BLaER1 treated with 17β-estradiol and CSF1 and Interleukin-3, amounts not matched to agents 10 nM and 100 nM (cell line): Measurements from ENCODE around the gene SLC44A3.

Experiments used
- H3K27ac ChIP-seq, 11 experiments: shearing (Covaris generic); formaldehyde crosslinking; 2 replicates each; pipeline ENCODE4 v1.8.1; 2022
- H3K27me3 ChIP-seq, 11 experiments: shearing (Covaris generic); formaldehyde crosslinking; 2 replicates each; pipeline ENCODE4 v1.8.1; 2022
- H3K36me3 ChIP-seq, 11 experiments: shearing (Covaris generic); formaldehyde crosslinking; 2 replicates each; pipeline ENCODE4 v1.8.1; 2022
- H3K4me1 ChIP-seq, 10 experiments: shearing (Covaris generic); formaldehyde crosslinking; 2 replicates each; pipeline ENCODE4 v1.8.1; 2022
- H3K4me2 ChIP-seq, 11 experiments: shearing (Covaris generic); formaldehyde crosslinking; 2 replicates each; pipeline ENCODE4 v1.8.1; 2022
- H3K4me3 ChIP-seq, 10 experiments: shearing (Covaris generic); formaldehyde crosslinking; 2 replicates each; pipeline ENCODE4 v1.8.1; 2022
- H3K9ac ChIP-seq, 11 experiments: shearing (Covaris generic); formaldehyde crosslinking; 2 replicates each; pipeline ENCODE4 v1.8.1; 2022
- H3K9me3 ChIP-seq, 11 experiments: shearing (Covaris generic); formaldehyde crosslinking; replicated peaks in 1 of 11; 2 replicates each; pipeline ENCODE4 v1.8.1; 2022
- H4K20me1 ChIP-seq, 11 experiments: shearing (Covaris generic); formaldehyde crosslinking; 2 replicates each; pipeline ENCODE4 v1.8.1; 2022
- Cebpa-rat ChIP-seq, 11 experiments: shearing (Covaris generic); IDR thresholded peaks; 2 replicates each; pipeline ENCODE4 v1.8.1; 2022

SLC44A3 gene, protein sequence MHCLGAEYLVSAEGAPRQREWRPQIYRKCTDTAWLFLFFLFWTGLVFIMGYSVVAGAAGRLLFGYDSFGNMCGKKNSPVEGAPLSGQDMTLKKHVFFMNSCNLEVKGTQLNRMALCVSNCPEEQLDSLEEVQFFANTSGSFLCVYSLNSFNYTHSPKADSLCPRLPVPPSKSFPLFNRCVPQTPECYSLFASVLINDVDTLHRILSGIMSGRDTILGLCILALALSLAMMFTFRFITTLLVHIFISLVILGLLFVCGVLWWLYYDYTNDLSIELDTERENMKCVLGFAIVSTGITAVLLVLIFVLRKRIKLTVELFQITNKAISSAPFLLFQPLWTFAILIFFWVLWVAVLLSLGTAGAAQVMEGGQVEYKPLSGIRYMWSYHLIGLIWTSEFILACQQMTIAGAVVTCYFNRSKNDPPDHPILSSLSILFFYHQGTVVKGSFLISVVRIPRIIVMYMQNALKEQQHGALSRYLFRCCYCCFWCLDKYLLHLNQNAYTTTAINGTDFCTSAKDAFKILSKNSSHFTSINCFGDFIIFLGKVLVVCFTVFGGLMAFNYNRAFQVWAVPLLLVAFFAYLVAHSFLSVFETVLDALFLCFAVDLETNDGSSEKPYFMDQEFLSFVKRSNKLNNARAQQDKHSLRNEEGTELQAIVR

DNA sequence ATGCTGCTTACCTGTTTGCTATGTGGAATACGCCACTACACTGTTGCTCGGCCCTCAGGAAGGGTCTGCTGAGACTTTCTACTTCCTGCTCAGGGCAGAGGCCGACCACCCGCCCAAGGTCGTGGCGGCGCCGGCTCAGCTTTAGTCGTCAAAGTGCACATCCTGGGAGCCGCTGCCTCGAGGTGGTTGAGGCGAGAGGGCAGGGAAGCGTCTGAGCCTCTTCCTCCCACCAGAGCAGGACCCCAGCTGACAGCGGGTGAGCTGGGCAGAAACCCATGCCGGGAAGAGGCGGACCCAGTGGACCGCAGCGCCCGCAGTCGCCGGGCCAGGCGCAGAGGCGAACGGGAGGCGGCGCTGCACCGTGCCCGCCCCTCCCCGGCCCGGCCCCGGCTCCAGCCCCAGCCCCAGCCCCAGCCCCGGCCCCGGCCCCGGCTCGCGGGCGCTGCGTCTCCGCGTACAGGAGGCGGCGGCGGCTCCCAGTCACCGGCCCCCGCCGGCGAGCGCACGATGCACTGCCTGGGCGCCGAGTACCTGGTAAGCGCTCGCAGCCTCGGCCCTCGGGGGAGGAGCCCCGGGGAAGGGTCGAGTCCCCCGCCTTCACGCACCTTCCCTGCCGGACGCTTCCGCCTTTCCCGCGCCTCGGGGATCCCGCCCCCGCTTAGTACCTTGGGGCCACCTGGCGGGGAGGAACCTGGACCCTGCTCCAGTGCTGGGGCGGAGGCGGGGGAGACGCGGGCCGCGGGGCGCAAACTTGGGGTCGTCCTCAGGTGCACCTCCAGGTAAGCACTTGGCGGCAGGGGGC, at the start of gene SLC44A3:
SLC44A3 (plus strand) TSS at position 413 of the 802 bp plus-strand sequence; CDS start at position 508, 95 bp downstream.
- TF ChIP-seq Cebpa-rat (IDR thresholded peaks at IDR 0.05), result no peak
- H3K27ac ChIP-seq, result peak within 1 kb of the TSS in 2 of 11 experiments; percentile 26 to 49; a peak in 2 of 22 replicates
- peaks cover 0 to 25% (median 12%) of the 10 kb centered on the region in 10 experiments; a peak in 16 of 20 replicates for H3K4me1 ChIP-seq
- no peaks in the 10 kb centered on the region for H3K36me3 ChIP-seq
- H3K4me3 ChIP-seq, result peak within 1 kb of the TSS; percentile 38 to 63 (median 54)
- H3K27me3 ChIP-seq, result peaks cover 0 to 33% (median 5%) of the 10 kb centered on the region in 11 experiments; a peak in 10 of 22 replicates
- peak within 1 kb of the TSS in 9 of 11 experiments; percentile 20 to 66 (median 41); a peak in 12 of 22 replicates for H3K9ac ChIP-seq
- no peaks in the 10 kb centered on the region for H4K20me1 ChIP-seq
- H3K9me3 ChIP-seq, result peaks cover 0 to 21% (median 10%) of the 10 kb centered on the region in 11 experiments; a peak in 13 of 22 replicates
- peak within 1 kb of the TSS; percentile 72 to 81 (median 76) for H3K4me2 ChIP-seq

- Histone ChIP-seq H3K36me3 (no peaks in the 10 kb centered on the region), H3K4me2 (peak overlapping the region; percentile 36 to 82 (median 64))
These were observed 47.9 kb upstream of the SLC44A3 start for GRCh38 chr1:94772230-94772641.

DNA sequence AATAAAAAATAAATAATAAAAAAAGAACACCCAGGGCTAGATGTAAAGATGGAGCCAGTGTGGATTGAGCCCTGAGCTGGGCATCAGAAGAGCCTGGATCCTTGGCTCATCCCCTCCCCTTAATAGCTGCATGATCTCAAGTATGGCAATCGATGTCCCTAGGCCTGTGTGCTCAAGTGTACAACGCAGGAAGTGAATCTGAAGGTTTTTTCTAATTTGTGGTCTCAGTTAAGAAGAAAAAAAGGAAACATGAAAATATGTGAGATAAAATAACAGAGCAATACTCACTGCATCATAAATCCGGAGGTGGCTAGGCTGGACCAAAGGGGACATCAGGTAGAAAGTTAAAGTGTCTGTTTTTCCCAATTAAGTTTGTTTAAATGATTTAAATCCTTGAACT, 47.3 kb upstream of the SLC44A3 start:
- Histone ChIP-seq H3K27me3 (no peaks in the 10 kb centered on the region; a peak in 2 of 22 replicates), H3K9me3 (peaks cover 0 to 13% (median 9%) of the 10 kb centered on the region in 11 experiments; a peak in 10 of 22 replicates), H3K27ac (no peak overlapping the region), H3K9ac (no peak overlapping the region), H3K4me3 (no peak overlapping the region), H3K36me3 (no peaks in the 10 kb centered on the region), H3K4me1 (peaks cover 21 to 33% (median 25%) of the 10 kb centered on the region in 10 experiments), H3K4me2 (peak overlapping the region; percentile 36 to 82 (median 64)), H4K20me1 (no peaks in the 10 kb centered on the region)
- TF ChIP-seq Cebpa-rat (IDR thresholded peaks at IDR 0.05), result no peak

More at GRCh38 chr1:94772230-94772641, 47.9 kb upstream of the SLC44A3 start:
- peaks cover 0 to 13% (median 9%) of the 10 kb centered on the region in 11 experiments; a peak in 10 of 22 replicates for H3K9me3 ChIP-seq
- no peaks in the 10 kb centered on the region for H4K20me1 ChIP-seq
- no peak overlapping the region for H3K27ac ChIP-seq
- no peak for TF ChIP-seq Cebpa-rat (IDR thresholded peaks at IDR 0.05)
- peaks cover 21 to 39% (median 28%) of the 10 kb centered on the region in 10 experiments for H3K4me1 ChIP-seq
- H3K27me3 ChIP-seq, result no peaks in the 10 kb centered on the region; a peak in 2 of 22 replicates
- no peak overlapping the region for H3K4me3 ChIP-seq
- no peak overlapping the region for H3K9ac ChIP-seq

DNA sequence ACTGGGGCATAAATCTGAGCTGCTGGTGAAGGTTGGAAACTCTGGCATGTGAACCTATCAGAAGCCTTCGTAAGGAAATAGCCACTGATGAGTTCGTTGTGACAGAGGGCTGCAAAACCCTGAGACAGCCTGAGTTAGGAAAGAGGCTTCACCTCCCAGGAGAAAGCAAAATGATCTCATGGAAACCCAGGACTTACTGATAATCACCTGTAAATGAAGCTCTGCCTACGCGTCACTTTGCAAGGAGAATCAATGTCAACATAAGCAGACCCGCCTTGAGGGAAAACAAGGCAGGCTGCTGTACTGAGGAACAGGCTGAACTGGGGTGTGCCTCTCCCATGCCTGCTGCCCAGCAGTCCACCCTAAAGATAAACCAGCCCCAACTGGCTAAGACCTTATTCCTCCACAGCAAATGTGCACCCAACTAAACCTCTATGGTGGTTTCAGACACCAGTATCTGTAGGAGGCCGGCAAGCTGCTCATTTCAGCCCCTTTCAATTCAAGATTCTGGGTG, 46.8 kb upstream of the SLC44A3 start:
- peak overlapping the region; percentile 36 to 82 (median 64) for H3K4me2 ChIP-seq
- no peak overlapping the region for H3K27ac ChIP-seq

DNA sequence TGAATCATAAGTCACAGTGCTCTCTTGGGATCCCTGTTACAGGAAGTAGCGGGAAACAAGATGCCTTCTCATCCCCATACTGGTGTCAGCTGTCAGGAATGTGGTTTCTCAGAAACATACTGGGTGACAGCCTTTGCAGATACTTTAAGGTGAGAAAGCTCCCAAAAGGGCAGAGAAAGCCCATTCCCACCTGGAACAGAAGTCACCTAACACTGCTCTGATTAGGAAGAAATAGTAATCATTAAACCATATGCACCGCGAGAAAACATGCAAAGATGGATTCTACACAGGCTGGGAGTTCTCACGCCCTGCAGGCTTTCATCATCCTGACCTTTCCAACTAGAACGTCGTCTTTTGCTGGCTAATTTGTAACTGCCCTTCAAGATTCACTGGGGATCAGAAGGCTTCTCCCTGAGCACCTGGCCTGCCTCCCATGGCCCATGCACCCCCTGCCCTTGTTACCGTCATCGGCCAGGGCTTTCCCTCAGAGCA, 46.2 kb upstream of the SLC44A3 start:
- Histone ChIP-seq H3K4me1 (peaks cover 20 to 24% (median 21%) of the 10 kb centered on the region in 10 experiments), H3K27ac (no peak overlapping the region), H3K36me3 (no peaks in the 10 kb centered on the region), H3K4me3 (no peak overlapping the region), H3K27me3 (no peaks in the 10 kb centered on the region; a peak in 2 of 22 replicates), H3K9ac (no peak overlapping the region), H4K20me1 (no peaks in the 10 kb centered on the region), H3K9me3 (peaks cover 0 to 13% (median 9%) of the 10 kb centered on the region in 11 experiments; a peak in 10 of 22 replicates), H3K4me2 (peak overlapping the region; percentile 36 to 82 (median 64))
- TF ChIP-seq Cebpa-rat (IDR thresholded peaks at IDR 0.05), result no peak

More for the DNA sequence above, 46.8 kb upstream of the SLC44A3 start:
- H3K4me1 ChIP-seq, result peaks cover 21 to 28% (median 23%) of the 10 kb centered on the region in 10 experiments
- peaks cover 0 to 13% (median 9%) of the 10 kb centered on the region in 11 experiments; a peak in 10 of 22 replicates for H3K9me3 ChIP-seq
- no peak overlapping the region for H3K9ac ChIP-seq
- no peaks in the 10 kb centered on the region; a peak in 2 of 22 replicates for H3K27me3 ChIP-seq
- no peak overlapping the region for H3K4me3 ChIP-seq
- H3K36me3 ChIP-seq, result no peaks in the 10 kb centered on the region
- H4K20me1 ChIP-seq, result no peaks in the 10 kb centered on the region
- no peak for TF ChIP-seq Cebpa-rat (IDR thresholded peaks at IDR 0.05)

GRCh38 chr1:94776474-94776873, 43.7 kb upstream of the SLC44A3 start:
- no peak overlapping the region for H3K9ac ChIP-seq
- no peak overlapping the region for H3K4me2 ChIP-seq
- H3K4me3 ChIP-seq, result no peak overlapping the region
- no peaks in the 10 kb centered on the region; a peak in 2 of 22 replicates for H3K27me3 ChIP-seq
- peaks cover 0 to 13% (median 9%) of the 10 kb centered on the region in 11 experiments; a peak in 10 of 22 replicates for H3K9me3 ChIP-seq
- H4K20me1 ChIP-seq, result no peaks in the 10 kb centered on the region
- H3K4me1 ChIP-seq, result peaks cover 20 to 24% (median 21%) of the 10 kb centered on the region in 10 experiments
- no peaks in the 10 kb centered on the region for H3K36me3 ChIP-seq
- TF ChIP-seq Cebpa-rat (IDR thresholded peaks at IDR 0.05), result no peak
- H3K27ac ChIP-seq, result no peak overlapping the region

DNA sequence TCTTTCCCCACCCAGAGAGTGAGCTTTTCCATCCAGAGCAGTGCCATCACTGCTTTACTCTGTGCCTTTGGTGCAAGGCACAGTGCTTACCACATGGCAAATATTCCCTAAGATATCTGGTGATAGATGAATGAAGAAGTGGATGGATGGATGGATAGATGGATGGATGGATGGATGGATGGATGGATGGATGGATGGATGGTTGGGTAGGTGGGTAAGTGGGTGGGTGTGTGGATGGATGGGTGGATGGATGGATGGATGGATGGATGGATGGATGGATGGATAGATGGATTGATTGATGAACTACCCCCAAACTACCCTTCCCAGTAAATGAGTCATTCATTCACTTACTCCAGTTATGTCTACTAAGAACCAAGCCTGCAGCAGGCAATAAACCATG, 42.9 kb upstream of the SLC44A3 start:
- H3K9me3 ChIP-seq, result peaks cover 0 to 13% (median 9%) of the 10 kb centered on the region in 11 experiments; a peak in 10 of 22 replicates
- TF ChIP-seq Cebpa-rat (IDR thresholded peaks at IDR 0.05), result no peak

GRCh38 chr1:94778808-94779207, 41.3 kb upstream of the SLC44A3 start:
- no peak overlapping the region for H3K4me2 ChIP-seq
- H3K9me3 ChIP-seq, result peaks cover 0 to 13% (median 9%) of the 10 kb centered on the region in 11 experiments; a peak in 10 of 22 replicates
- no peak overlapping the region for H3K9ac ChIP-seq
- H3K36me3 ChIP-seq, result no peaks in the 10 kb centered on the region
- peaks cover 4 to 8% (median 5%) of the 10 kb centered on the region in 10 experiments for H3K4me1 ChIP-seq
- no peak overlapping the region for H3K4me3 ChIP-seq
- no peak overlapping the region for H3K27ac ChIP-seq
- TF ChIP-seq Cebpa-rat (IDR thresholded peaks at IDR 0.05), result no peak
- no peaks in the 10 kb centered on the region for H3K27me3 ChIP-seq
- H4K20me1 ChIP-seq, result no peaks in the 10 kb centered on the region

More for the DNA sequence above, 42.9 kb upstream of the SLC44A3 start:
- Histone ChIP-seq H3K36me3 (no peaks in the 10 kb centered on the region), H4K20me1 (no peaks in the 10 kb centered on the region), H3K9ac (no peak overlapping the region), H3K4me1 (peaks cover 20 to 23% (median 21%) of the 10 kb centered on the region in 10 experiments), H3K27me3 (no peaks in the 10 kb centered on the region), H3K4me3 (no peak overlapping the region), H3K4me2 (no peak overlapping the region), H3K27ac (no peak overlapping the region)
